ENCODE measurements around the gene DUSP14. TPM values are rescaled to one million over a fixed set of nuclear protein-coding genes. Genes with fewer than 3 reads are reported as not detected.
A peak's percentile ranks its signal among the peaks of the same experiment; 100 is the strongest.

DUSP14 gene
- total RNA-seq, 1 donor from 2014 or later: 16.0 TPM

DNA sequence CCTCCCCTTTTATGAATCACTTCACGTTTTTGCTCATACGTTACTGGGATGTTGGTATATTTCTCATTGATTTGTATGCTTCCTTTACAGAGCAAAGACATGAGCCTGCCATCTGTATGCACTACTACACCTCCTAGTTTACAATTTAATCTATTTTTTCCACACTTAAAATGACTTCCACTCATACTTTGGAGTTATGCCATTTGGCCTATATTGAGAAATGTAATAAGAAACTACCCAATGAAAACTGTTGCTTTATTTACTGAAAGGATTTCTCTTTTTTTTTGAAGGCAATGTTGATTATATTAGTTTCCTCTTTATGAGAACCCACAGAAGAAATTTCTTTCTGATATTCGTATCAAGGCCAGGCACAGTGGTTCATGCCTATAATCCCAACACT lies 43.1 kb downstream of the DUSP14 start:
- DNase-seq (ENCODE audit: extremely low spot score, unreplicated experiment): no peak
- TF ChIP-seq, protein P1, sequence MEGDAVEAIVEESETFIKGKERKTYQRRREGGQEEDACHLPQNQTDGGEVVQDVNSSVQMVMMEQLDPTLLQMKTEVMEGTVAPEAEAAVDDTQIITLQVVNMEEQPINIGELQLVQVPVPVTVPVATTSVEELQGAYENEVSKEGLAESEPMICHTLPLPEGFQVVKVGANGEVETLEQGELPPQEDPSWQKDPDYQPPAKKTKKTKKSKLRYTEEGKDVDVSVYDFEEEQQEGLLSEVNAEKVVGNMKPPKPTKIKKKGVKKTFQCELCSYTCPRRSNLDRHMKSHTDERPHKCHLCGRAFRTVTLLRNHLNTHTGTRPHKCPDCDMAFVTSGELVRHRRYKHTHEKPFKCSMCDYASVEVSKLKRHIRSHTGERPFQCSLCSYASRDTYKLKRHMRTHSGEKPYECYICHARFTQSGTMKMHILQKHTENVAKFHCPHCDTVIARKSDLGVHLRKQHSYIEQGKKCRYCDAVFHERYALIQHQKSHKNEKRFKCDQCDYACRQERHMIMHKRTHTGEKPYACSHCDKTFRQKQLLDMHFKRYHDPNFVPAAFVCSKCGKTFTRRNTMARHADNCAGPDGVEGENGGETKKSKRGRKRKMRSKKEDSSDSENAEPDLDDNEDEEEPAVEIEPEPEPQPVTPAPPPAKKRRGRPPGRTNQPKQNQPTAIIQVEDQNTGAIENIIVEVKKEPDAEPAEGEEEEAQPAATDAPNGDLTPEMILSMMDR (conservative IDR thresholded peaks at IDR 0.05): no peak
- no peak overlapping the region for H3K27ac Mint-ChIP-seq
- H3K9me3 Mint-ChIP-seq: no peaks in the 10 kb centered on the region
- no peaks in the 10 kb centered on the region for H3K27me3 Mint-ChIP-seq
- no peak overlapping the region for H3K4me3 Mint-ChIP-seq
- peaks cover 30% of the 10 kb centered on the region for H3K36me3 Mint-ChIP-seq
- no peaks in the 10 kb centered on the region for H3K4me1 Mint-ChIP-seq (ENCODE audit: unreplicated experiment)

DNA sequence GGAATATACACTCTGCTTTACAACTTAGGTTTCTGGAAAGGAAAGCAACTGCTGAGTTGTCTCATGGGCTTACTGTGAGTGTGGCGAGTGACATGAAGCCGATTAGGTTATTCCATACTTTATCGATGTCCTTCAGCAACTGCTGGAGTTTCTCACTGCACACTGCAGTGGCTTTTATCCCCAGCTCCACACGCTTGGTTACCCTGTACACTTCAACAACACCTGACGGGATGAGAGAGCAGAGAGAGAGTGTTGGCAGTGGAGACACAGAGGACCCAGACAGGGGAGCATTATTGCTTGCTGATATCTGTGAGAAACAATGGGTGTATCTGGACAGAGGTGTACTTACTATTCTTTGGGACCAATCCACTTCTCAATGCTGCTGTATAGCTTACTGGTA lies 46.2 kb downstream of the DUSP14 start:
- Mint-ChIP-seq H3K9me3 (no peaks in the 10 kb centered on the region), H3K4me3 (no peak overlapping the region), H3K36me3 (peaks cover 46% of the 10 kb centered on the region), H3K27ac (no peak overlapping the region), H3K27me3 (no peaks in the 10 kb centered on the region), H3K4me1 (ENCODE audit: unreplicated experiment) (no peaks in the 10 kb centered on the region)
- DNase-seq (ENCODE audit: extremely low spot score, unreplicated experiment): no peak
- TF ChIP-seq, protein P1 (conservative IDR thresholded peaks at IDR 0.05): no peak

DNA sequence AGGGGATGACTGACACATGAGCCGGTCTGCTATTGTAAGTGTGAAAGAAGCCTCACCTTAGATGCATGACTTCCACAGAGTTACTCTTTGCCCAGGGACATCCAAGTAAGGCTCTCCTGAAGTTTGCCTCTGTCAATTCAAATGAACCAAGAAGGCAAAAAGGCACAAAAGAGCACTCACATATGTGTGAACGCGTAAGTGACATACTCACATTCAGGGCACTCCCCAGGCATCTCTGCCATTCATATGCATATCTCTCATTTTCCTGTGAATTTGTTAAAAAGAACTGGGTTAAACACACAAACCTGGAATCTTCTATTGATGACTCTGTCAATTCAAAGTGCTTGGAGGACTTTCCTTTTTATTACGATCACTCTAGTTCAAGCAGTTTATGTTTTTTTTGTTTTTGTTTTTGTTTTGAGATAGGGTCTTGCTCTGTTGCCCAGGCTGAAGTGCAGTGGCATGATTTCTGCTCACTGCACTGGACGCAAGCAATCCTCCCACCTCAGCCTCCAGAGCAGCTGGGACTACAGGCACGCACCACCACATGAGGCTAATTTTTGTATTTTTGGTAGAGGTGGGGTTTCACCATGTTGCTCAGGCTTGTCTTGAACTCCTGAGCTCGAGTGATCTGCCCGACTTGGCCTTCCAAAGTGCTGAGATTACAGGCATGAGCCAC lies 49.4 kb downstream of the DUSP14 start:
- peaks cover 46% of the 10 kb centered on the region for H3K36me3 Mint-ChIP-seq

DNA sequence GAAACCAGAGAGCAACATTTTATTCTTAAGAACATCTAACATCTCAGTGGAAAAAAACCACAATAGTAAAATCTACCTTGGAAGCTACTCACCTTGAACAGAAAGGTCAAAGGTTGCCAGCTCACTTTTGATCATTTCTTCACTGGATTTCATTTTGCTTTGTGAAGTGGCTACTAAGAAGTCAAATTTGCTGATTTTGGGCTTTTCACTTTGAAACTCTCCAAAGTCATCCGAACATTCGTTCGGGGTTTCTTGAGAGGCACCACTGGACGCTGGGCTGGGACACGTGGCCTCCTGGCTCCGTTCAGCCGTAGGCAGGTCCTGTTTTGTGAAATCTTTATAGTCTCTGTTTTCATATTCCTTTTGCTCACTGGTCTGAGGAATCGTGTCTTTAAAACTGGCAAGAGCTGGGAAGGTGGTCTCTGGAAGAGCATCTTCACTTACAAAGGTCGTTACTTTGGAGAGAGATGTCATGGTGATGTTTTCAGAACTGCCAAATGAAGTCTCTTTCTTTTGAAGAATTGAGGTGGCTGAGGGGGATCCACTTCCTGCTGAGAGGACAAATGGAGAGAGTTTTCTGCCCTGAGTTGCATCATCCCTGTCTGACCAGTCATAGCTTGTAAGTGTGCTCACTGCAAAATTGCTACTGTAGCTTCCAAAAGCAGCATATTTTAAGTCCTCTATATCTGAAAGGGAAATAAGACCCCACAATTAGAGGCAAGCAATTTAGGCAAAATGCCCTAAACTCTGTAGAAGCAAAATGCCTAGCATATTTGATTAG lies 52.4 kb downstream of the DUSP14 start:
- peaks cover 35% of the 10 kb centered on the region for H3K36me3 Mint-ChIP-seq
- H3K27me3 Mint-ChIP-seq: no peaks in the 10 kb centered on the region
- DNase-seq (ENCODE audit: extremely low spot score, unreplicated experiment): no peak
- peaks cover 12% of the 10 kb centered on the region for H3K4me1 Mint-ChIP-seq (ENCODE audit: unreplicated experiment)
- H3K27ac Mint-ChIP-seq: peak overlapping the region; percentile 65
- H3K4me3 Mint-ChIP-seq: no peak overlapping the region
- TF ChIP-seq, protein P1 (conservative IDR thresholded peaks at IDR 0.05): no peak
- no peaks in the 10 kb centered on the region for H3K9me3 Mint-ChIP-seq

More for the DNA sequence above, 49.4 kb downstream of the DUSP14 start:
- Mint-ChIP-seq H3K4me1 (ENCODE audit: unreplicated experiment) (no peaks in the 10 kb centered on the region), H3K27ac (no peak overlapping the region), H3K27me3 (no peaks in the 10 kb centered on the region), H3K9me3 (no peaks in the 10 kb centered on the region), H3K4me3 (no peak overlapping the region)
- TF ChIP-seq, protein P1 (conservative IDR thresholded peaks at IDR 0.05): no peak
- no peak for DNase-seq (ENCODE audit: extremely low spot score, unreplicated experiment)

DNA sequence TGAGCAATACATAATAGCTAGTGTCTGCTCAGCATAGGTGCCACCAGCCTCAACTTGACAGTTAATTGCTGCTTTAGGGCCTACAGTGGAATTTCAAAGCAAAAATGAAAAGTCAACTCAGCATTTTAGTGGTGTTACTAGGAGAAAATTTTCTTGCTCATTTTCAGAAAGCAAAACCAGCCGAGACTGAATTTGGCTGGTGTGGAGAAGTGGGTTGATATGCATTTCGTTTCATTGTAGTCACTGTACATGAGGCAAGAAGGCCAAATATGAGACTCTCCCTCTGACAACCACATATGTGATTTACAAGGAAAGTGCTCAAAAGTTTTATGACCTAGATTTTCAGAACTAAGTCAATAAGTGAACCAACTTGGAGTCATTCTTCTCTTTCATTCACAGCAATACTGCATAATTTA lies 54.0 kb downstream of the DUSP14 start:
- Mint-ChIP-seq H3K36me3 (peaks cover 24% of the 10 kb centered on the region), H3K9me3 (no peaks in the 10 kb centered on the region), H3K27ac (no peak overlapping the region), H3K27me3 (no peaks in the 10 kb centered on the region), H3K4me1 (ENCODE audit: unreplicated experiment) (peaks cover 19% of the 10 kb centered on the region), H3K4me3 (no peak overlapping the region)
- TF ChIP-seq, protein P1 (conservative IDR thresholded peaks at IDR 0.05): no peak
- DNase-seq (ENCODE audit: extremely low spot score, unreplicated experiment): no peak
